Astrocyte (in vitro differentiated cells and primary cell): ENCODE results near the gene GNPTG.

Experiments used
- CTCF ChIP-seq: IDR thresholded peaks from 2 replicates; pipeline ENCODE4 v1.5.1; 2011; ENCODE audit warnings: low read depth, mild to moderate bottlenecking, inconsistent platforms, low read length, moderate library complexity; ENCODE audit not compliant: insufficient read depth
- EZH2 ChIP-seq: IDR thresholded peaks from 2 replicates; pipeline ENCODE4 v1.6.1; 2012; ENCODE audit warnings: mild to moderate bottlenecking, low read length, inconsistent platforms; ENCODE audit not compliant: insufficient read depth

- TF ChIP-seq CTCF (no peak), EZH2 (no peak)
Measured at GRCh38 chr16:1313721-1314369, 37.9 kb upstream of the GNPTG start.
